Stimulated activated naive CD4-positive, alpha-beta T cell treated with Interleukin-2 at 50 U/mL for 16 hours (primary cell): ENCODE data around the gene IGSF9B.
A peak's percentile ranks its signal among the peaks of the same experiment; 100 is the strongest.
"Not testable (repeated sequence)": the region's sequence is repeated elsewhere in the genome, so short reads cannot be mapped to it uniquely, and the experiment has no call there.

Experiments used
- DNase-seq: peaks from one replicate; lab custom pipeline; 2025; lab: John Stamatoyannopoulos, UW

The IGSF9B gene

DNA sequence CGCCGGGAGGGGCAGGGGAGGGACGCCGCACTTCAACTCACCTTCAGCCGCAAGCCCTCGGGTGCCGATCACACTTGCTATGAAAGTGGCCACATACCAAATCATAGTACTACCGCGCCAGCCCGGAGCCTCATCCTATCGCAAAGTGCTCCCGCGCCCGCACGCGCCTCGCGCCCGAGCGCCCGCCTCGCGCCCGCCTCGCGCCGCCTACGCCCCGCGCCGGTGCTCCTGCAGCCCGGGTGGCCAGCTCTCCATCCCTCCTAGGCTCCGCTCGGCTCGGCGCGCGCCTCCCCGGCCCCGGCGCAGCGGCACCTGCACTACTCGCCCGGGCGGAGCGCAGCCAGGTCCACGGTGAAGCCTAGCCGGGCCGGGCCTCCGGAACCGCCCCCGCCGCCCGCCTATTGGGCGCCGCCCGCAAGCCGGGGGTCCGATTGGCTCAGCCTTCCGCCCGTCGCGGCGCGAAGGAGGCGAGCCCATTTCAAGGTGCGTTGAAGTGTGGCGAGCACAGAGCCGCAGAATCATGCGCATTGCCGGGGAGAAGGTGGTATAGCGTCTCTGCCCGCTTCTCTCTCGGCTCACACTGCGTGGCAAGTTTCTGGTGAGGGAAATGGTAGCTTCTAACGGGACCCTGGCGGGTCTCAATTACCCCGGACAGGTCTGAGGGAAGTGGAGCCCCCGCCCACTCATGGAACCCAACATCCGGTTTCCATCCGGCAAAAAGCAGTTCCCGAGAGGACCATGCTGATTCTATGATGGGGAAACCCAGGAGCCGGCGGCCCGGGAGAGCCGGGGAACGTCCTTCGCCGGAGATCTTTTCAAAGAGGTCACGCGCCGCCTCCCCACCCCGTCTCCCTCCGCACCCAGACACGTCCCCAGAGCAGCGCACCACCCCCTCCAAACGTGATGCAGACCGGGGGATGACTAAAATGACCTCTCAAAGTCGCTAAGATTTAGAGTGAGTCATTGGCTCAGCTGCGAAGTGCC is at the start of gene IGSF9B:
Gene IGSF9B (minus strand): TSS at position 319 of the 984 bp plus-strand sequence. CDS start 214 bp downstream, at position 105.
- DNase-seq = peak; percentile 91

DNA sequence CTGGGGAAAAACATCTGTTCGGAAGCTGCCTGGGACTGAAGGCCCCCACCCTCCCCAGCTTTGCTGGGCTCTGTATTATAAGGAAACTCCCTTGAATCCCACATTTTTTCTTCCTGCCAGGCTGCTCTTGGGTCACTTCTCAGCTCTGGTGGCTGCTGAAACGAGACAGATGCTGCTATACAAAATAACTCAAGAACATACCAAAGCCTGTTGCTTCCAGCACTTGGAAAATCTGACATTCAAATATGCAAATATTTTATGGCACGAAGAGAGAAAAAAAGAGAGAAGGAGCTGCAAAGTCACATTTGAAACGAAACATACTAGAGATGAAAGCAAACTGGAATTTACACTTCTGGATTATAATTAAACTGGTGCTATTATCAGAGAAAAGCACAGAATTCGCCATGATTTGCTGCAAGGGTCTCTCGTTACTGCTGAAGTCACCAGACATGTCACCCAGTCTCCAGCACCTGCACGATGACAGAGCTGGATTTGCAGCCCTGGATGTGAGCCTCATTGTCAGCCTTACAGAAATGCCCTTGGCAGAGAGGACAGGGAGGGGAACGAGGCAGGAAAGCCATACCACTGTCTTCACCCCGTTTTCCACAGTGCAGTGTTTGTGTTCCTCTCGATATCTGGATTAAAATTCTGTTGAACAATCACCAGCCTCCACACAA is 47.9 kb upstream of the IGSF9B start:
- DNase-seq = no peak

DNA sequence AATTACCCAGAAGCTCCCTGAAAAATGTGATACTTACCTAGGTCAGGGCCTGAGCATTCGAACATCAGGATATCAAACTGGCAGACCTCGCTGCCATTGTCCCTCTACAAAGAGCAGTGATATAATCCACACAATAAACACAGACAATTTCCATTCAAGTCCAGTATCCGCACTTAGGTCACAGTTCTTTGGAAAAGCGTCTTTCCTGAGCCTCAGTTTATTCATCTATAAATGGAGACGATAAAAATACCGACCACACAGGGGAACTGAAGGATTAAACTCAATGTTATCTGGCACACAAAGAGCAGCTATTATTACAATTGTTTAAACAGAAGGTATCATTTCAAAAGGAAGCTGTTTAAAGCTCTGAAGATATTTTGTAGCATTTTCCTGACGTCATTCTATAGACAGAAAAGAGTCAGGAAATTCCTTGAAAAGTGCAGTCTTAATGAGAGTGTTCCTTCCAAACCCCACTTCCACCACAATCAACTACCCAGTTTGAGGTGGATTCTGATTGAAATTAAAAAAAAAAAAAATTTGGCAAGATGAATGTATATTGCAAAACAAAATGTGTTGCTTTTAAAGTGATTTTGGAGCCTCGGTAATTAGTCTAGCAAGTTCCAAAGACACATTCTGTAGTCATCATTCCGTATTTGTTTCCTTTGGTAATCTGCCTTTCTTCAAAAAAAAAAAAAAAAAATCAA is 47.2 kb upstream of the IGSF9B start:
- DNase-seq = no peak

DNA sequence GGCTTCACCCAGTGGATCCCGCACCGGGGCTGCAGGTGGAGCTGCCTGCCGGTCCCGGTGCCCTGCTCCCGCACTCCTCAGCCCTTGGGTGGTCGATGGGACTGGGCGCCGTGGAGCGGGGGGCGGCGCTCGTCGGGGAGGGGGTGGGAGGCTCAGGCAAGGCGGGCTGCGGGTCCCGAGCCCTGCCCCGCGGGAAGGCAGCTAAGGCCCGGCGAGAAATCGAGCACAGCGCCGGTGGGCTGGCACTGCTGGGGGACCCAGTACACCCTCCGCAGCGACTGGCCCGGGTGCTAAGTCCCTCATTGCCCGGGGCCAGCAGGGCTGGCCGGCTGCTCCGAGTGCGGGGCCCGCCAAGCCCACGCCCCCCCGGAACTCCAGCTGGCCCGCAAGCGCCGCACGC is 46.1 kb upstream of the IGSF9B start:
- DNase-seq = not testable (repeated sequence)

DNA sequence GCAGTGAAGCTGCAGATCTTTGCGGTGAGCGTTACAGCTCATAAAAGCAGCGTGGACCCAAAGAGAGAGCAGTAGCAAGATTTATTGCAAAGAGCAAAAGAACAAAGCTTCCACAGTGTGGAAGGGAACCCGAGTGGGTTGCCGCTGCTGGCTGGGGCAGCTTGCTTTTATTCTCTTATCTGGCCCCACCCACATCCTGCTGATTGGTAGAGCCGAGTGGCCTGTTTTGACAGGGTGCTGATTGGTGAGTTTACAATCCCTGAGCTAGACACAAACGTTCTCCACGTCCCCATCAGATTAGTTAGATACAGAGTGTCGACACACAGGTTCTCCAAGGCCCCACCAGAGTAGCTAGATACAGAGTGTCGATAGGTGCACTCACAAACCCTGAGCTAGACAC is 45.6 kb upstream of the IGSF9B start:
- not testable (repeated sequence) for DNase-seq

GRCh38 chr11:134001596-134001995 is 44.8 kb upstream of the IGSF9B start:
- DNase-seq = no peak

- DNase-seq = no peak
These were observed 44.3 kb upstream of the IGSF9B start for GRCh38 chr11:134001088-134001487.

- DNase-seq = no peak
These were observed 42.6 kb upstream of the IGSF9B start for GRCh38 chr11:133999355-133999754.

- no peak for DNase-seq
These were observed 40.8 kb upstream of the IGSF9B start for GRCh38 chr11:133997554-133997953.

- DNase-seq = no peak
These were observed 39.9 kb upstream of the IGSF9B start for GRCh38 chr11:133996671-133997070.

- DNase-seq = no peak
These were observed 38.3 kb upstream of the IGSF9B start for GRCh38 chr11:133995066-133995465.

DNA sequence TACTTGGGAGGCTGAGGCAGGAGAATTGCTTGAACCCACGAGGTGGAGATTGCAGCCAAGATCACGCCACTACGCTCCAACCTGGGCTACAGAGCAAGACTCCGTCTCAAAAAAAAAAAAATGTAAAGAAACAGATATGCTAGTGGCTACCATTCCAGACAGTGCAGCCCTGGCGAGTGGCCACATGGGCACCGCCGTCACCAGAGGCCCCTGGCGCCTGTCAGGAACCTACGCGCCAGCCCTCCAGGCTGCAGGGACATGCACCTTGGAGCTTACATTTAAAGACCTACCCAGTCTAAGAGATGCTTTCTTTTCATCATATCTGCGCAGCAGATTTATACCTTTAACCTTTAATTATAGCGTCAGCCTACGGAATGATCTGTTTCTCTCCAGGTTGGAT is 37.2 kb upstream of the IGSF9B start:
- DNase-seq = no peak

- DNase-seq = no peak
These were observed 36.3 kb upstream of the IGSF9B start for GRCh38 chr11:133993107-133993506.

GRCh38 chr11:133992121-133992520 is 35.4 kb upstream of the IGSF9B start:
- no peak for DNase-seq

GRCh38 chr11:133991101-133991500 is 34.3 kb upstream of the IGSF9B start:
- DNase-seq = no peak

DNA sequence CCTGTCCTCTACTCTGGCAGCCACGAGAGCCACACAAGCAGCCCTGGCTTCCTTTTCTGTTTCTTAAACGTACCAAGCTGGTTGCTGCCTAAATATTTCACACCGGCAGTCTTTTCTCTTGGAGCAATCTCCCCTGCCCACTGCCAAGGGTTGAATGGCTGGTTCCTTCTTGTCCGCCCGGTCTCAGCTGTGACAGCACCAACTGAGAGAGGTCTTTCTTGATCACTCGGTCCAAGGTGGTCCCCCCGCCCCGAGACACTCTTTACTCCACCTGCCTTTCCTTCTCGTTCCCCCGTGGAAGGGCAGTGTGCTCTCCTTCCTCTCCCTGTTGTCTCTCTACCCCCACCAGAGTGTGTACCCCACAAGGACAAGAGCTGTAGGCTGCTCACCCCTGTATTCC is 33.7 kb upstream of the IGSF9B start:
- no peak for DNase-seq

DNA sequence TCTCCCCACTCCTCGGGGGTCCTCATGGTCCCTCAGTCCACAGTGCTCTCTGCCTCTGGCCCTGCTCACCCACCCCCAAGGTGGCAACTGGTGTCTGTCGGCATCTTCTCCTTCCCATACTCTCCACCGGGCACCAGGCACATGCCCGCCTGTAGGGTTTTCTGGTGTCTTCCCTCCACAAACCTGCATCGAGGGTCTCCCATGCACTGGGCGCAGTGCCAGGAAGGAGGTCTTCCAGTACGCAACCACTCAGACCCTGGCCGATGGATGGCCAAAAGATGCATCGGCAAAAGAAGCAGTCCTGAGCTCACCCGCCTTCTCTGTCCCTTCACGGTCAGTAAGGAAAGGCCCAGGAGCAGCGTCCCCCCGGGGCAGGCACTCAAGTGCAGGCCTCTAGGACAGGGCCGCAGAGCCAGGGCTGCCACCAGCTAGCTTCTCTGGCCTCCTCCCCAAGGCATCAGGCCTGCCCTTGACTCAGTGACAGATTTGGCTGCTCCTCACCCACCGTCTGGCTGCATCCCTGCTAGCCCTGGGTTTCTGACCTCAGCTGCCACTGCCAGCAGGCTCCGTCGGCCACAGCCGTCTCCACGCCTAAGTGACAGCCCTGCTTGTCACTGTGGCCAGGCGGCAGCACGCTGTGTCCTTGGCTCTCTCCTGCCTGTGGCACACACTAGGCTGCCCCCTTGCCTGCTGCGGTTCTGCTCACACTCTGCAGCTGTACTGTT is 32.1 kb upstream of the IGSF9B start:
- DNase-seq = no peak

GRCh38 chr11:133987171-133987570 is 30.4 kb upstream of the IGSF9B start:
- no peak for DNase-seq

- DNase-seq = no peak
These were observed 29.5 kb upstream of the IGSF9B start for GRCh38 chr11:133985981-133986944.

GRCh38 chr11:133984828-133985227 is 28.1 kb upstream of the IGSF9B start:
- DNase-seq = no peak
